ENCODE results near the gene CDK18.

GRCh38 chr1:205491794-205492193 lies 12.7 kb upstream of the CDK18 start:
- TF ChIP-seq CTCF (IDR thresholded peaks at IDR 0.05) (no peak), POLR2A (IDR thresholded peaks at IDR 0.05; ENCODE audit: low read depth) (no peak)
